Measurements from ENCODE around the gene GNG4.

DNA sequence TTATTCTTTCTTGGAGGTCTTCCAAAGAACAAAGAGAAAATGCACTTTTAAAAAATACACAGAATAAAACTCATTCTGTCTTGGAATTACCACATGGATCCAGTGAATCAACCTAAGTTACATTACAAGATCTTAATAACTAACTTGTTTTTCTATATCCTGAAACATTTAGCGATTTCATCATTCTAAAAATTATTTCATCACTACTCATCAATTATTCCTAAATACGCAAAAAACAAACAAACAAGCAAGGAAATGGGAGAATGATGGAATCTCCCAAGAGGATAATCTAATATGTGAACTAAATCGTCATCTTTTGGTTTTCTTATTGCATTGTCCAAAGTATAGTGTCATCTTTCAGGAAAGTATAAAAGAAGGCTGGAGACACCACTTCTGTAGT lies 38.5 kb upstream of the GNG4 start:
- TF ChIP-seq EZH2 (IDR thresholded peaks at IDR 0.05; ENCODE audit: insufficient read depth, poor library complexity, severe bottlenecking) (no peak), EZH2phosphoT487 (IDR thresholded peaks at IDR 0.05; ENCODE audit: insufficient read depth, low read depth) (no peak)

Measured in GM23248 (cell line).